WTC11 (cell line): ENCODE data around the gene PCDHA1. TPM values are rescaled to one million over a fixed set of nuclear protein-coding genes. Genes with fewer than 3 reads are reported as not detected.
A peak's percentile ranks its signal among the peaks of the same experiment; 100 is the strongest.

Experiments used
- AR ChIP-seq: fragments of 250-450 bp; sonication (Bioruptor Pico); IDR thresholded peaks from 2 replicates; pipeline ENCODE4 v1.9.0; 2021; ENCODE audit warnings: mild to moderate bottlenecking
- CBFB ChIP-seq: sonication (generic); formaldehyde crosslinking; IDR thresholded peaks from 2 replicates; pipeline ENCODE4 v1.8.1; 2022; ENCODE audit warnings: mild to moderate bottlenecking, low read depth, missing genetic modification reagents
- E2F4 ChIP-seq: sonication (generic); formaldehyde crosslinking; IDR thresholded peaks from 2 replicates; pipeline ENCODE4 v1.8.1; 2022; ENCODE audit warnings: low read depth, mild to moderate bottlenecking, moderate library complexity, missing genetic modification reagents, borderline replicate concordance
- E2F5 ChIP-seq: sonication (generic); formaldehyde crosslinking; IDR thresholded peaks from 2 replicates; pipeline ENCODE4 v1.8.1; 2022; ENCODE audit warnings: mild to moderate bottlenecking, moderate library complexity, missing genetic modification reagents
- FOXK1 ChIP-seq: sonication (generic); formaldehyde crosslinking; IDR thresholded peaks from 2 replicates; pipeline ENCODE4 v1.8.0; 2022; ENCODE audit warnings: mild to moderate bottlenecking, moderate library complexity, missing genetic modification reagents
- FOXP1 ChIP-seq: sonication (generic); formaldehyde crosslinking; IDR thresholded peaks from 2 replicates; pipeline ENCODE4 v1.8.0; 2022; ENCODE audit warnings: missing genetic modification reagents, mild to moderate bottlenecking, moderate library complexity, borderline replicate concordance
- IRF1 ChIP-seq: sonication (generic); formaldehyde crosslinking; IDR thresholded peaks from 2 replicates; pipeline ENCODE4 v1.8.0; 2023; ENCODE audit warnings: missing genetic modification reagents
- IRF2 ChIP-seq: sonication (generic); formaldehyde crosslinking; IDR thresholded peaks from 2 replicates; pipeline ENCODE4 v1.8.0; 2022; ENCODE audit warnings: low read depth, missing genetic modification reagents, borderline replicate concordance
- KAT7 ChIP-seq: sonication (generic); formaldehyde crosslinking; IDR thresholded peaks from 2 replicates; pipeline ENCODE4 v1.8.1; 2023; ENCODE audit warnings: missing genetic modification reagents, mild to moderate bottlenecking, borderline replicate concordance
- MXD4 ChIP-seq: fragments of 250-450 bp; sonication (Bioruptor Pico); IDR thresholded peaks from 2 replicates; pipeline ENCODE4 v1.8.0; 2021; ENCODE audit warnings: mild to moderate bottlenecking, moderate library complexity, borderline replicate concordance
- MYBL2 ChIP-seq: sonication (generic); formaldehyde crosslinking; IDR thresholded peaks from 2 replicates; pipeline ENCODE4 v1.8.1; 2023; ENCODE audit warnings: mild to moderate bottlenecking, moderate library complexity, missing genetic modification reagents
- OVOL2 ChIP-seq: fragments of 250-450 bp; sonication (Bioruptor Pico); IDR thresholded peaks from 2 replicates; pipeline ENCODE4 v1.9.0; 2021; ENCODE audit warnings: mild to moderate bottlenecking, borderline replicate concordance
- TEAD4 ChIP-seq: sonication (generic); formaldehyde crosslinking; IDR thresholded peaks from 2 replicates; pipeline ENCODE4 v1.8.0; 2022; ENCODE audit warnings: mild to moderate bottlenecking, missing genetic modification reagents
- TP53 ChIP-seq: sonication (generic); formaldehyde crosslinking; IDR thresholded peaks from 2 replicates; pipeline ENCODE4 v1.8.1; 2023; ENCODE audit warnings: mild to moderate bottlenecking, missing genetic modification reagents
- USF2 ChIP-seq: sonication (generic); formaldehyde crosslinking; IDR thresholded peaks from 2 replicates; pipeline ENCODE4 v1.8.1; 2023; ENCODE audit warnings: mild to moderate bottlenecking, missing genetic modification reagents, moderate library complexity
- ZBTB21 ChIP-seq: sonication (generic); formaldehyde crosslinking; IDR thresholded peaks from 2 replicates; pipeline ENCODE4 v1.8.1; 2023; ENCODE audit warnings: mild to moderate bottlenecking, missing genetic modification reagents, borderline replicate concordance
- ZNF138 ChIP-seq: sonication (generic); formaldehyde crosslinking; conservative IDR thresholded peaks from 2 replicates; pipeline ENCODE4 v1.8.1; 2022; ENCODE audit warnings: mild to moderate bottlenecking, moderate library complexity, missing genetic modification reagents
- total RNA-seq: library from RNA; stranded (reverse); gene quantifications from 3 replicates; pipeline ENCODE4 v1.2.3, GENCODE V29; 2021
- TF ChIP-seq, protein P1 (sequence below): sonication (generic); formaldehyde crosslinking; IDR thresholded peaks from 2 replicates; pipeline ENCODE4 v1.8.0; 2023; ENCODE audit warnings: mild to moderate bottlenecking, missing genetic modification reagents
- TF ChIP-seq, protein P2 (sequence below): sonication (generic); formaldehyde crosslinking; IDR thresholded peaks from 2 replicates; pipeline ENCODE4 v1.8.0; 2022; ENCODE audit warnings: mild to moderate bottlenecking, missing genetic modification reagents
- TF ChIP-seq, protein P3 (sequence below): sonication (generic); formaldehyde crosslinking; IDR thresholded peaks from 2 replicates; pipeline ENCODE4 v1.8.0; 2023; ENCODE audit warnings: missing genetic modification reagents, mild to moderate bottlenecking, borderline replicate concordance

Gene PCDHA1
- total RNA-seq, 1 experiment from 2014 or later, result 2.4 TPM

GRCh38 chr5:140966293-140967225 is 180.6 kb downstream of the PCDHA1 start, which contains the start of gene PCDHAC2 (continued):
- no peak; the same call in 1 of the 2 replicates for TF ChIP-seq TEAD4 (CRISPR knock-in tag)
- TF ChIP-seq, protein P1, sequence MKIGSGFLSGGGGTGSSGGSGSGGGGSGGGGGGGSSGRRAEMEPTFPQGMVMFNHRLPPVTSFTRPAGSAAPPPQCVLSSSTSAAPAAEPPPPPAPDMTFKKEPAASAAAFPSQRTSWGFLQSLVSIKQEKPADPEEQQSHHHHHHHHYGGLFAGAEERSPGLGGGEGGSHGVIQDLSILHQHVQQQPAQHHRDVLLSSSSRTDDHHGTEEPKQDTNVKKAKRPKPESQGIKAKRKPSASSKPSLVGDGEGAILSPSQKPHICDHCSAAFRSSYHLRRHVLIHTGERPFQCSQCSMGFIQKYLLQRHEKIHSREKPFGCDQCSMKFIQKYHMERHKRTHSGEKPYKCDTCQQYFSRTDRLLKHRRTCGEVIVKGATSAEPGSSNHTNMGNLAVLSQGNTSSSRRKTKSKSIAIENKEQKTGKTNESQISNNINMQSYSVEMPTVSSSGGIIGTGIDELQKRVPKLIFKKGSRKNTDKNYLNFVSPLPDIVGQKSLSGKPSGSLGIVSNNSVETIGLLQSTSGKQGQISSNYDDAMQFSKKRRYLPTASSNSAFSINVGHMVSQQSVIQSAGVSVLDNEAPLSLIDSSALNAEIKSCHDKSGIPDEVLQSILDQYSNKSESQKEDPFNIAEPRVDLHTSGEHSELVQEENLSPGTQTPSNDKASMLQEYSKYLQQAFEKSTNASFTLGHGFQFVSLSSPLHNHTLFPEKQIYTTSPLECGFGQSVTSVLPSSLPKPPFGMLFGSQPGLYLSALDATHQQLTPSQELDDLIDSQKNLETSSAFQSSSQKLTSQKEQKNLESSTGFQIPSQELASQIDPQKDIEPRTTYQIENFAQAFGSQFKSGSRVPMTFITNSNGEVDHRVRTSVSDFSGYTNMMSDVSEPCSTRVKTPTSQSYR (CRISPR knock-in tag), result peak; percentile 48; the same call in 1 of the 2 replicates
- TF ChIP-seq USF2 (CRISPR knock-in tag), result no peak
- no peak; the same call in 1 of the 2 replicates for TF ChIP-seq CBFB (CRISPR knock-in tag)
- TF ChIP-seq AR (CRISPR knock-in tag), result no peak
- TF ChIP-seq E2F5, result 0 out of 2 replicates have a peak, but pooled peaks have one; percentile 25
- peak; percentile 49; the same call in 1 of the 2 replicates for TF ChIP-seq FOXK1
- no peak for TF ChIP-seq IRF2 (CRISPR knock-in tag)
- no peak for TF ChIP-seq MXD4
- TF ChIP-seq IRF1 (CRISPR knock-in tag), result 0 out of 2 replicates have a peak, but pooled peaks have one; percentile 16
- TF ChIP-seq MYBL2, result peak; percentile 73
- TF ChIP-seq, protein P2, sequence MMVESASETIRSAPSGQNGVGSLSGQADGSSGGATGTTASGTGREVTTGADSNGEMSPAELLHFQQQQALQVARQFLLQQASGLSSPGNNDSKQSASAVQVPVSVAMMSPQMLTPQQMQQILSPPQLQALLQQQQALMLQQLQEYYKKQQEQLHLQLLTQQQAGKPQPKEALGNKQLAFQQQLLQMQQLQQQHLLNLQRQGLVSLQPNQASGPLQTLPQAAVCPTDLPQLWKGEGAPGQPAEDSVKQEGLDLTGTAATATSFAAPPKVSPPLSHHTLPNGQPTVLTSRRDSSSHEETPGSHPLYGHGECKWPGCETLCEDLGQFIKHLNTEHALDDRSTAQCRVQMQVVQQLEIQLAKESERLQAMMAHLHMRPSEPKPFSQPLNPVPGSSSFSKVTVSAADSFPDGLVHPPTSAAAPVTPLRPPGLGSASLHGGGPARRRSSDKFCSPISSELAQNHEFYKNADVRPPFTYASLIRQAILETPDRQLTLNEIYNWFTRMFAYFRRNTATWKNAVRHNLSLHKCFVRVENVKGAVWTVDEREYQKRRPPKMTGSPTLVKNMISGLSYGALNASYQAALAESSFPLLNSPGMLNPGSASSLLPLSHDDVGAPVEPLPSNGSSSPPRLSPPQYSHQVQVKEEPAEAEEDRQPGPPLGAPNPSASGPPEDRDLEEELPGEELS, result peak; percentile 38; the same call in 1 of the 2 replicates
- TF ChIP-seq ZBTB21 (CRISPR knock-in tag), result no peak; the same call in 1 of the 2 replicates
- peak; percentile 85; the same call in 1 of the 2 replicates for TF ChIP-seq KAT7 (CRISPR knock-in tag)
- TF ChIP-seq, protein P3, sequence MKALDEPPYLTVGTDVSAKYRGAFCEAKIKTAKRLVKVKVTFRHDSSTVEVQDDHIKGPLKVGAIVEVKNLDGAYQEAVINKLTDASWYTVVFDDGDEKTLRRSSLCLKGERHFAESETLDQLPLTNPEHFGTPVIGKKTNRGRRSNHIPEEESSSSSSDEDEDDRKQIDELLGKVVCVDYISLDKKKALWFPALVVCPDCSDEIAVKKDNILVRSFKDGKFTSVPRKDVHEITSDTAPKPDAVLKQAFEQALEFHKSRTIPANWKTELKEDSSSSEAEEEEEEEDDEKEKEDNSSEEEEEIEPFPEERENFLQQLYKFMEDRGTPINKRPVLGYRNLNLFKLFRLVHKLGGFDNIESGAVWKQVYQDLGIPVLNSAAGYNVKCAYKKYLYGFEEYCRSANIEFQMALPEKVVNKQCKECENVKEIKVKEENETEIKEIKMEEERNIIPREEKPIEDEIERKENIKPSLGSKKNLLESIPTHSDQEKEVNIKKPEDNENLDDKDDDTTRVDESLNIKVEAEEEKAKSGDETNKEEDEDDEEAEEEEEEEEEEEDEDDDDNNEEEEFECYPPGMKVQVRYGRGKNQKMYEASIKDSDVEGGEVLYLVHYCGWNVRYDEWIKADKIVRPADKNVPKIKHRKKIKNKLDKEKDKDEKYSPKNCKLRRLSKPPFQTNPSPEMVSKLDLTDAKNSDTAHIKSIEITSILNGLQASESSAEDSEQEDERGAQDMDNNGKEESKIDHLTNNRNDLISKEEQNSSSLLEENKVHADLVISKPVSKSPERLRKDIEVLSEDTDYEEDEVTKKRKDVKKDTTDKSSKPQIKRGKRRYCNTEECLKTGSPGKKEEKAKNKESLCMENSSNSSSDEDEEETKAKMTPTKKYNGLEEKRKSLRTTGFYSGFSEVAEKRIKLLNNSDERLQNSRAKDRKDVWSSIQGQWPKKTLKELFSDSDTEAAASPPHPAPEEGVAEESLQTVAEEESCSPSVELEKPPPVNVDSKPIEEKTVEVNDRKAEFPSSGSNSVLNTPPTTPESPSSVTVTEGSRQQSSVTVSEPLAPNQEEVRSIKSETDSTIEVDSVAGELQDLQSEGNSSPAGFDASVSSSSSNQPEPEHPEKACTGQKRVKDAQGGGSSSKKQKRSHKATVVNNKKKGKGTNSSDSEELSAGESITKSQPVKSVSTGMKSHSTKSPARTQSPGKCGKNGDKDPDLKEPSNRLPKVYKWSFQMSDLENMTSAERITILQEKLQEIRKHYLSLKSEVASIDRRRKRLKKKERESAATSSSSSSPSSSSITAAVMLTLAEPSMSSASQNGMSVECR (CRISPR knock-in tag), result 0 out of 2 replicates have a peak, but pooled peaks have one; percentile 51
- TF ChIP-seq FOXP1 (CRISPR knock-in tag), result peak; percentile 42
- TF ChIP-seq TP53 (CRISPR knock-in tag), result peak; percentile 17; the same call in 1 of the 2 replicates
- no peak for TF ChIP-seq OVOL2 (CRISPR knock-in tag)
- 0 out of 2 replicates have a peak, but pooled peaks have one; percentile 53 for TF ChIP-seq E2F4
- TF ChIP-seq ZNF138 (CRISPR knock-in tag), result no peak
